NCI-H2196 (cell line): Measurements from ENCODE around the gene TECPR2.

Source experiments
- DNase-seq: peaks from one replicate; lab custom pipeline; 2025; ENCODE audit not compliant: unreplicated experiment; lab: John Stamatoyannopoulos, UW

Gene TECPR2

DNA sequence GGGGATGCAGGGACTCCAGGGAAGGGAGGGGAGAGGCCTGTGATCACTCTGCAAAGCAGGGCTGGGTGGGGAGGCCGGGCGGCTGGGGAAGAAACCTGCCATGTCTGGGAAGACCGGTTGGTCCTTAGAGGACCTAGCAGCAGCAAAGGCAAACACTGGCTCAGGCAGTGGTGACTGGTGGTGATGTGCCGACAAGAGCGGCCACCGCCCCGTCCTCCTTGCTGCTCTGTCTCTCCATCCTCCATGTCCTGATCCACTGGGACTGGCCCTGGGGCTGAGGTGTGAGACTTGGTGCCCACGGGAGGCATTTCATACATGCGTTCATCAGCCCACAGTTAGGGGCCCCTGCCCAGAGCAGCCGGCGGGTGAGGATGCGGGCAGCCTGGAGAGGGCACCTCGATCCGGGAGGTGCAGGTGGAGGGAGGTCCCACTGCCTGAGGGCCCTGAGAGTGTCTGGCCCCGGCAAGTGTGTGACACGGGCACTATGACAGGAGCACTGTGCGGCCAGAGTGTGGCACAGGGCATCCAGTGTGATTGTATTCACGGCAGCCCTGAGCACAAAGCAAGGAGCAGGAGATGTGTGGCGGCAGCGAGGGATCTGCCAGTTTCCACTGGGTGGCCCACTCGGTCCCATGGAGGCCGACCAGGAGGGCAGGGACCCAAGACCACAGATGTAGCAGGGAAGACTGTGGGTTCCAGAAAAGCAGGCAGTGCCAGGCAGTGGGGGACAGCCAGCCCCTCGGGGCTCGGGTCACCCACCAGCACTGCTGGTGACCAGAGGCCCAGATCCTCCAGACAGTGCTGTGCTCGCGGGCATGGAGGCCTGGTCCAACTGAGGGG lies 133.0 kb downstream of the TECPR2 start:
- DNase-seq, result no peak

DNA sequence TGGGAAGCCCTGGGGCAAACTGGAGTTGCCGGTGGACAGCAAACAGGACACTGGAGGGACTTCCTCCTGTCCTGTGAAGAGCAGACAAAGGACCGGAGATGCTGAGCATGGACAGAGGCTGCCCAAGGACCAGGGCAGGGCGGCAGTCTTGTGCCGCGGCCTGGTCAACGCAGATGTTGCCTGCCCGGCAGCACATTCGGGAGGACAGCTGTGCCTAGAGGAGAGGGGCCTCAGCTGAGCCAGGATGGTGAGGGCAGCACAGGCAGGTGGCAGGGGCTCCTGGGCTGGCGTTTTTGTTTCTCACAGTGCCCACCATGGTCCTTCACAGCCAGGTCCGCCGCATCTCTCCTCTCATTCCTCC lies 133.6 kb downstream of the TECPR2 start:
- DNase-seq, result no peak

GRCh38 chr14:102496958-102497744 lies 134.4 kb downstream of the TECPR2 start:
- DNase-seq, result no peak

DNA sequence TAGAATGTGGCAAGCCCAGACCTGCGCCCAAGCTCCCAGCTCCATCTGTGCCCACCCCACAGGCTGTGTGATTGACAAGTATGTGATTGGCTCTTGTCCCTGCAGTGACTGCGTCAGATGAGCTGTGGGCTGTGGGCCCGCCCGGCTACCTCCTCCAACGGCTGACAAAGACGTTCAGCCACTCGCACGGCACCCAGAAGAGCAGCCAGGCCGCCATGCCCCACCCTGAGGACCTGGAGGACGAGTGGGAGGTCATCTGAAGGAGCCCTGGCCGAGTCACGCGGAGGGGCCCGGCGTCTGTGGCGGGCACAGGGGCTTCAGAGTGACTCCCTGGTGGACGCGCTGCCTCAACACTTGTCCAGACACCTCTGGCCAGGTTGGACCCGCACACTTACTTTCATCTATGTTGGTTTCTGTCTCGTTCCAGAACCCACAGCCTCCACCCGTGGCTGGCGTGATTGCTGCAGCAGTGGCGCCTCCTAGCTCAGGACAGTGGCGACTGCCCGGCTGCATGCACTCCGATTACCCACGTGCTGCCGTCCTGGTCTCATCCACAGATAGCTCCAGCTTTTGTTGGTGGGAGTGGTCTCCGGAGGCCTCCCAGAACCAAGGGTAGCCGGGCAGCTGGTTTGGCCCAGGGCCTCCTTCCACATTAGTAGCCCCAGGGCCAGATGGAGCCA lies 135.4 kb downstream of the TECPR2 start:
- DNase-seq, result no peak

GRCh38 chr14:102498678-102499265 lies 136.0 kb downstream of the TECPR2 start:
- DNase-seq, result no peak

- no peak for DNase-seq
Observed at GRCh38 chr14:102499401-102500157, 136.8 kb downstream of the TECPR2 start.

DNA sequence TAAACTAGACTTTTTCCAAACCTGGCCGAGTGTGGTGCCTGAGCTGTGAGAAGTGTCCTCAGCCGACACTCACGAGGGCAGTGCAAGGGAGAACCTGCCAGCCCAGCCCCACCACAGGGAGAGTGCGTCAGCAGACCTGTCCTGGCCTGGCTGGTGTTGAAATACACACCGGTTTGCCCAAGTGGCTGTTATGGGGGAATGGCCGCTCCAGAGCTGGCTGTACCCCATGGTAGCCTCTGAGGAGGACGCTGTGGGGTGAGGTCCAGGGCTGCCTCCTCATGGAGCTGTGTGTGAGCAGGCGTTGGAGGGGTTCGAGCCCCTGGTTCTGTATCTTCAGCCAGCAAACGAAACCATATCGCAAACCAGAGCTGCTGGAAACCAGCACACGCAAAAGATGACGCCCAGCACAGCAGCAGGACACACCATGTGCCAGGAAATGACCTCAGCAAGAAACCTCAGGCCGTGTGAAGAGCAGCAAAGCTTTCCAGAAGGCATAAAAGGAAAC lies 137.5 kb downstream of the TECPR2 start:
- no peak for DNase-seq

- DNase-seq, result no peak
Observed at GRCh38 chr14:102500713-102501112, 138.0 kb downstream of the TECPR2 start.

GRCh38 chr14:102501751-102502315 lies 139.1 kb downstream of the TECPR2 start:
- no peak for DNase-seq

- DNase-seq, result no peak
Observed at GRCh38 chr14:102502571-102502970, 139.8 kb downstream of the TECPR2 start.

GRCh38 chr14:102503641-102504327 lies 141.0 kb downstream of the TECPR2 start:
- no peak for DNase-seq

GRCh38 chr14:102504328-102504999 lies 141.7 kb downstream of the TECPR2 start:
- no peak for DNase-seq

- DNase-seq, result no peak
Observed at GRCh38 chr14:102505000-102505619, 142.4 kb downstream of the TECPR2 start.

GRCh38 chr14:102505775-102506625 lies 143.3 kb downstream of the TECPR2 start:
- DNase-seq, result no peak

DNA sequence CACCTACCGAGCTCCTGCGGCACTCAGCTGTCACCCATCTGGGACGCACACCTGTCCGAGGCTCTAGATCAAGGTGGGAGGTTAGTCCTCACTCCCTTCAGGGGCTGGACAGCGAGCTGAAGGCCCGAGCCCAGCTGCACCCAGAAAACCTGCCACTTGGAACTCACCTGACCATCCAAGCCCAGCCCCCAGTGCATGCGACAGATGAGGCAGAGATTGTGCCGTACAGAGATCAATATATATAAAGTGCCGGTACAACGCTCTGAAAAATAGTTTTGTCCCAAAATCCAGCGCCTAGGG lies 143.8 kb downstream of the TECPR2 start:
- no peak for DNase-seq

- no peak for DNase-seq
Observed at GRCh38 chr14:102507081-102507856, 144.5 kb downstream of the TECPR2 start.

- no peak for DNase-seq
Observed at GRCh38 chr14:102507857-102508312, 145.1 kb downstream of the TECPR2 start.
